ENCODE measurements around the gene SLX4. TPM values are rescaled to one million over a fixed set of nuclear protein-coding genes. Genes with fewer than 3 reads are reported as not detected.
A peak's percentile ranks its signal among the peaks of the same experiment; 100 is the strongest.

Gene SLX4
- total and polyA plus RNA-seq, 8 donors = 0.95 to 3.4 (median 1.8) TPM

- Histone ChIP-seq H3K27me3 (no peaks in the 10 kb centered on the region), H3K36me3 (no peaks in the 10 kb centered on the region), H3K27ac (no peak overlapping the region), H3K4me3 (no peak overlapping the region), H3K4me1 (no peaks in the 10 kb centered on the region), H3K9me3 (no peaks in the 10 kb centered on the region)
- TF ChIP-seq, protein P1, sequence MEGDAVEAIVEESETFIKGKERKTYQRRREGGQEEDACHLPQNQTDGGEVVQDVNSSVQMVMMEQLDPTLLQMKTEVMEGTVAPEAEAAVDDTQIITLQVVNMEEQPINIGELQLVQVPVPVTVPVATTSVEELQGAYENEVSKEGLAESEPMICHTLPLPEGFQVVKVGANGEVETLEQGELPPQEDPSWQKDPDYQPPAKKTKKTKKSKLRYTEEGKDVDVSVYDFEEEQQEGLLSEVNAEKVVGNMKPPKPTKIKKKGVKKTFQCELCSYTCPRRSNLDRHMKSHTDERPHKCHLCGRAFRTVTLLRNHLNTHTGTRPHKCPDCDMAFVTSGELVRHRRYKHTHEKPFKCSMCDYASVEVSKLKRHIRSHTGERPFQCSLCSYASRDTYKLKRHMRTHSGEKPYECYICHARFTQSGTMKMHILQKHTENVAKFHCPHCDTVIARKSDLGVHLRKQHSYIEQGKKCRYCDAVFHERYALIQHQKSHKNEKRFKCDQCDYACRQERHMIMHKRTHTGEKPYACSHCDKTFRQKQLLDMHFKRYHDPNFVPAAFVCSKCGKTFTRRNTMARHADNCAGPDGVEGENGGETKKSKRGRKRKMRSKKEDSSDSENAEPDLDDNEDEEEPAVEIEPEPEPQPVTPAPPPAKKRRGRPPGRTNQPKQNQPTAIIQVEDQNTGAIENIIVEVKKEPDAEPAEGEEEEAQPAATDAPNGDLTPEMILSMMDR (IDR thresholded peaks at IDR 0.05) = no peak
- WGBS, 2 donors = 94 to 97% methylated on average over 12 of the region's 12 CpGs
- FAIRE-seq (no peak), DNase-seq (no peak), ATAC-seq (no peak)
- intact Hi-C loops (cut with DNase I) = no loop called here
Observed at GRCh38 chr16:3592559-3592958, 18.8 kb downstream of the SLX4 start.

DNA sequence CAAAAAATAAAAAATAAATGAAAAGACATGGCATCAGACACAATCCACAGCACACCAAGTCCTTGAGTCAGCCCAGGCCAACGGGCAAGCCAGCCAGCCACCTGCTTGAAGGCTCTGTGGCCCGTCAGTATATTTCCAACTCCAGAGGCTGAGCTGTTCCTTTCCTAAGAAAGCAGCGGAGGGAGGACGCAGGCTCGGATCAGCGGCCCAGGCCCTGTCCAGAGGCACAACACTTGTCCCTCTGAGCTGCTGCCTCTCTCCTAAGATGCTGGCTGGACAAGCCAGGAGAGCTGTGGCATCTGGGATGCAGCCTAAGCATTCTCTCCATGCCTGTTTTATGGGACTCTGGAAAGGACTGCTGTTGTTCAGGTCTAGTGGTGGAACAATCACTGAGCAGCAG lies 19.4 kb downstream of the SLX4 start:
- ATAC-seq (no peak), DNase-seq (no peak), FAIRE-seq (no peak)
- Histone ChIP-seq H3K9me3 (no peaks in the 10 kb centered on the region), H3K4me1 (no peaks in the 10 kb centered on the region), H3K4me3 (no peak overlapping the region), H3K27me3 (no peaks in the 10 kb centered on the region), H3K27ac (no peak overlapping the region), H3K36me3 (no peaks in the 10 kb centered on the region)
- 91 to 97% methylated on average over 6 of the region's 6 CpGs for WGBS, 2 donors
- TF ChIP-seq, protein P1 (IDR thresholded peaks at IDR 0.05) = no peak
- intact Hi-C loops (cut with DNase I) = no loop called here

DNA sequence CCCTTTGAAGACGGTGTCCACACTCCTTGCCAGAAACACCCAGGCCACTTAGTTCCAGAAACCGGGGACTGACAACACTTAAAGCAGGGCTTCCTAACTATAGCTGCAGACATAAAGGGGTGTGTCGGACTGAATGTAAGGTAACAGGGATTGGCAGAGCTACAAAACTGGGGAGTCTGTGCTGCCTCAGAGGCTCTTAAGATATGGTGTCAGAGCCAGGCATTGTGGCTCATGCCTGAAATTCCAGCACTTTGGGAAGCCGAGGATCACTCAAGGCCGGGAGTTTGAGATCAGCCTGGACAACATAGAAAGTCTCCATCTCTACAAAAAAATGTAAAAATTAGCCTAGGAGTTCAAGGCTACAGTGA lies 20.0 kb downstream of the SLX4 start:
- FAIRE-seq = no peak
- Histone ChIP-seq H3K4me1 (no peaks in the 10 kb centered on the region), H3K4me3 (no peak overlapping the region), H3K36me3 (no peaks in the 10 kb centered on the region), H3K9me3 (no peaks in the 10 kb centered on the region), H3K27me3 (no peaks in the 10 kb centered on the region), H3K27ac (no peak overlapping the region)
- no peak for DNase-seq
- TF ChIP-seq, protein P1 (IDR thresholded peaks at IDR 0.05) = no peak
- WGBS, 2 donors = 87 to 89% methylated on average over 5 of the region's 5 CpGs
- no peak for ATAC-seq
- intact Hi-C loops (cut with DNase I) = no loop called here

DNA sequence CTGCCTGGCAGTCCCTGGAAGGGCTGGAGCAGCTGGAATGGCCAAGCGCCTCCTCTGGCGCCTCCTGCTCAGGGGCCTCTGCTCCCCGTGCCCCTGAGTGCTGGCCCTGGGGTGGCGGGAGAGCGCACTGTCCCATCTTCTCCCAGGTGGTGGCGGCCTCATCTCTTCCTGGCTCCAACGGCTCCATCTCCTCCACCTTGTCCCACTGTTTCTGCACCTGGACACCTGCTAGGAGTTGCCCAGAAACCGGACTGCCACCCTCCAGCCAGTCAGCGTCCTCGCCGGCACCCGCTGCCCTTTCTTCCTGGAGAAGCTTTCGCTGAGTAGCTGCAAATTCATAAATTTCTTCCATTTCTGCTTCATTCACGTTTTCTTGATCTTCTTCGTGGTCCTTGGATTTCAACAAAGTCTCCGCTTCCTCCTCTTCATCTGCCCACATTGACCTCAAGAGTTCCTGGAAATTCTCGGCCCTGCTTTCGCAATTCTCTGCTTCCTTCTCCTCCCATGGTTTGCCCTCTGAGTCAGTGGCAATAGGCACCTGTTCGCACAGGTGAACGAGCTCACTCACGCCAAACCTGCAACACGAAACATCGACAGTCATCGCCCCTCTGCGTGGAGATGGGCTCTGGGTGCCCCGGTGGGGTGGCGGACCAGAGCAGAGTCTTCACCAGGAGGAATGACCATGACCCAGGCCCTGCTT lies 20.5 kb downstream of the SLX4 start:
- Histone ChIP-seq H3K9me3 (no peaks in the 10 kb centered on the region), H3K4me3 (no peak overlapping the region), H3K4me1 (no peaks in the 10 kb centered on the region), H3K27ac (no peak overlapping the region), H3K36me3 (no peaks in the 10 kb centered on the region), H3K27me3 (no peaks in the 10 kb centered on the region)
- WGBS, 2 donors = 92 to 93% methylated on average over 27 of the region's 27 CpGs
- no peak for DNase-seq
- intact Hi-C loops (cut with DNase I) = no loop called here
- FAIRE-seq = no peak
- TF ChIP-seq, protein P1 (IDR thresholded peaks at IDR 0.05) = no peak
- ATAC-seq = peak in 1 of 4 donors; percentile 40

GRCh38 chr16:3589991-3590701 lies 21.3 kb downstream of the SLX4 start:
- Histone ChIP-seq H3K4me1 (no peaks in the 10 kb centered on the region), H3K27ac (no peak overlapping the region), H3K36me3 (no peaks in the 10 kb centered on the region), H3K9me3 (no peaks in the 10 kb centered on the region), H3K4me3 (no peak overlapping the region), H3K27me3 (no peaks in the 10 kb centered on the region)
- 89 to 91% methylated on average over 25 of the region's 25 CpGs for whole genome bisulfite sequencing, 2 donors
- TF ChIP-seq, protein P1 (IDR thresholded peaks at IDR 0.05) = no peak
- FAIRE-seq (no peak), DNase-seq (no peak), ATAC-seq (no peak)
- intact Hi-C loops (cut with DNase I) = no loop called here
